Measurements from ENCODE around the gene ADORA2A.

DNA sequence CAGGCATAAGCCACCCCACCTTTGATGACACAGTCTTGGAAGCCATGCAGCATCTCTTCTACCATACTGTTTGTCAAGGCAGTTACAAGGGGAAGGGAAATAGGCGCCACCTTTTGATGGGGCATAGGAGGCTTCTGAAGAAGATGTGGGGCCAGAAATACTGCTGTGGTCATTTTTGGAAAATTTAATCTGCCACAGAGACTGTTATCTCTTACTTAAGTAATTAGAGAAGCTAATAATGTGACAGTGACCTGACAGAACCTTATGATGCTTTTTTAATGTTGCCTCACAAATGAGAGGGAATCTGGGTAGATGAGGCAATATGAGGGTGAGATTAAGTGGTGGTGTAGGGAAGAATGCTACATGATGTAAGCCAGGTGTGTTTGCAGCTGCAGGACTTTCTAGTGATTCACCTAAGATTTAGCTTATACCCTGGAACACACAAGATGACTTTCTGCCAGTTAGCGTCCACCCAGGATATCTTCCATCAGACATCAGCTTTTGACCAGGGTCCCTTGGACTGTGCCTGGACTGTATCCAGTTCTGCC lies 34.3 kb upstream of the ADORA2A start:
- TF ChIP-seq EP300 (IDR thresholded peaks at IDR 0.05) (no peak), POLR2A (IDR thresholded peaks at IDR 0.05) (no peak)
- TF ChIP-seq, protein P1, sequence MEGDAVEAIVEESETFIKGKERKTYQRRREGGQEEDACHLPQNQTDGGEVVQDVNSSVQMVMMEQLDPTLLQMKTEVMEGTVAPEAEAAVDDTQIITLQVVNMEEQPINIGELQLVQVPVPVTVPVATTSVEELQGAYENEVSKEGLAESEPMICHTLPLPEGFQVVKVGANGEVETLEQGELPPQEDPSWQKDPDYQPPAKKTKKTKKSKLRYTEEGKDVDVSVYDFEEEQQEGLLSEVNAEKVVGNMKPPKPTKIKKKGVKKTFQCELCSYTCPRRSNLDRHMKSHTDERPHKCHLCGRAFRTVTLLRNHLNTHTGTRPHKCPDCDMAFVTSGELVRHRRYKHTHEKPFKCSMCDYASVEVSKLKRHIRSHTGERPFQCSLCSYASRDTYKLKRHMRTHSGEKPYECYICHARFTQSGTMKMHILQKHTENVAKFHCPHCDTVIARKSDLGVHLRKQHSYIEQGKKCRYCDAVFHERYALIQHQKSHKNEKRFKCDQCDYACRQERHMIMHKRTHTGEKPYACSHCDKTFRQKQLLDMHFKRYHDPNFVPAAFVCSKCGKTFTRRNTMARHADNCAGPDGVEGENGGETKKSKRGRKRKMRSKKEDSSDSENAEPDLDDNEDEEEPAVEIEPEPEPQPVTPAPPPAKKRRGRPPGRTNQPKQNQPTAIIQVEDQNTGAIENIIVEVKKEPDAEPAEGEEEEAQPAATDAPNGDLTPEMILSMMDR (IDR thresholded peaks at IDR 0.05): no peak

Measured in ovary (tissue), 3 donors.